NOMO-1 treated with dmso at 0.1 percent for 144 hours (cell line): Measurements from ENCODE around the gene ADGRA1.
"Not testable (repeated sequence)": the region's sequence is repeated elsewhere in the genome, so short reads cannot be mapped to it uniquely, and the experiment has no call there.

ENCODE experiments used
- DNase-seq: peaks from one replicate; lab custom pipeline; 2025; ENCODE audit not compliant: unreplicated experiment; lab: John Stamatoyannopoulos, UW

The ADGRA1 gene

DNA sequence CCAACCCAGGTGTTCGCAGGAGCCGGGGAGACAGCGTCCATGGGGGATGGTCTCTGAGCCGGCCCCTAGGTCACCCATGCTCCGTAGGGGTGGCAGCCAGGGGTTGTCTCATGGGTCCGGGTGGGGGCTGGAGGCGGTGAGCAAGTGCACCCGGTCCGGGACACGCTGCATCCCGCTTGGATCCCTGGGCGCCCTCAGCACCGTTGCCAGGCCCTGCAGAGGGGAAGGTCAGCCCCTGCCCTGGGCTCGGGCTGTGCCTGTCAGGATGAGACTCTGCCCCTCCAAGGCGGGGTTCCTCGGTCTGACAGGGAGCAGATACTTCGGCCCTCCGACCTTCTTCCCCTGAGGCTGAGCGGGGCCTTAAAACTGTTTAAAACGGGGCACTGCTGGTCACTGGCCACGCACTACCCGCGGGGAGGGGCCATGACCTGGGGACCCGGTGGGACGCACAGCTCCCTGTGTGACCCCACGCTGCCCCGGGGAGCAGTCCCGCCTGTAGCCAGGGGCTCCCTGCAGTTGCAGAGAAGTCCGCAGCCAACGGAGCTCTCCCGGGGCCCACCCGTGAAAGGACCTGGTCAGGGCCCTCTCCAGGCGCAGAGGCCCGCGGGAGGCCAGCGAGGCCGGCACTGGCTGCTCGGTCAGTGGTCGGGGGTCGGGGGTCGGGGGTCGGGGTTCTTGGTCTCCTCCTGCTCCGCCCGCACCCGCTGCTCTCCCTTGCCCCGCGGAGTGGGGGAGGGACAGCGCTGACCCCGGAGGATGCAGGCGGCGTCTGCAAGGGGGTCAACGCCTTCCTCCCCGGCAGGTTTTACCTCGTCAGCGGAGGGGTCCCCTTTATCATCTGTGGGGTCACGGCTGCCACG lies 38.9 kb downstream of the ADGRA1 start:
- no peak for DNase-seq

DNA sequence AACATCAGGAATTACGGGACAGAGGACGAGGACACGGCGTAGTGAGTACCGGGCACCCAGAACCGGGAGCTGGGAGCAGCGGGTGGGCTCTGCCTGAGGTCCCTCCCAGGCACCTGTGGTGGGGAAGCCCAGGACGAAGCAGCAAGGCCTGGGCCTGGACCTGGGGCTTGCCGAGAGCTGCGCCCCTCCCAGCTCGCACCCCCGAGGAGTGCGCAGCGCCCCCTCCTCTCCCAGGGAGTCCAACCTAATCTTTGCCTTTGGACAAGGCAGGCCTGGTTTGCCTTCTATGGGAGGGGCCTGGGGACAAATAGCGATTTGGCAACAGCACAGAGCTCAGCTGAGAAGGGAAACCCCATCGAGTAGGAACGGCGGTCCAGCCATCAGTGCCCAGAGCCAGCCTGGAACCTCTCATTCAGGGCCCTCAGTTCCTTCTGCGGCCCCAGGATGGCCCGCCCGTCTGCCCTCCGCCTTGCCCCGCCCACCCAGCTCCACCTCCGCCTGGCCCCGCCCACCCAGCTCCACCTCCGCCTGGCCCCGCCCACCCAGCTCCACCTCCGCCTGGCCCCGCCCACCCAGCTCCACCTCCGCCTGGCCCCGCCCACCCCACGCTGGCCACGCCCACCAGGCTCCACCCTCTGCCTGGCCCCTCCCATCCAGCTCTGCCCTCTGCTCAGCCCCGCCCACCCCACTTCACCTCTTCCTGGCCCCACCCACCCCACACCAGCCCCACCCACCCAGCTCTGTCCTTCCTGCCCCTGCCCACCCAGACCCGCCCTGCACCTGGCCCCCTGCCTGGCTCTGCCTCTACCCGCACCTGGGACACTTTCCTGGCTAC lies 39.8 kb downstream of the ADGRA1 start:
- no peak for DNase-seq

- no peak for DNase-seq
These were observed 40.7 kb downstream of the ADGRA1 start for GRCh38 chr10:133128126-133129070.

- no peak for DNase-seq
These were observed 41.5 kb downstream of the ADGRA1 start for GRCh38 chr10:133129071-133129858.

DNA sequence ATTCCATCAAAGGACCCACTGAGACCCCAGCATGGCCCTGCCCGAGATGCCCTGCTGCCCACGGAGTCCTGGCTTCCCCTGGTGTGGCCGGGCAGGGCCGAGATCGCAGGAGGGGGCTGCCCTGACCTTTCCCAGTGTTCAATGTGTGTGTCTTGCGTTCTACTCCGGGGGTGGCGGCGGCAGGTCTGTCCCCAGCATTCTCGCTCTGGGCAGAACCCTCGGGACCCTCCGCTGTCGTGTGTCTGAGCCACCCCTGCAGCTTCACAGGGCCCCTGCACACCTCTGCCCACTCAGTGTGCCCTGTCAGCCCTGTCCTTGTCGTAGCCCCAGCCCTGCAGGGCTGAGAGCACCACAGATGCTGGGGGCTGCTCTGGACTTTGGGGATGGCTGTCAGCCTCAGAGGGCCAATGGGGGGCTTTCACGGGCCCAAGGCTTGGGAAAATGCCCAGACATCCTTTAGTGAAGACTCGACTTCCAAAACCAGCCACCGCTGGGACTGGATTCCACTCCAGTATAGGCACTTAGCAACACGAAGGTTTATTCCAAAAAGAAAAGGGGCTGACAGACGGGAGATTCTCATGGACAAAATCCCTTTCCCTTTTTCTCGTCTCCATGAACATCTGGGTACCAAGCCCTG lies 42.3 kb downstream of the ADGRA1 start:
- no peak for DNase-seq

DNA sequence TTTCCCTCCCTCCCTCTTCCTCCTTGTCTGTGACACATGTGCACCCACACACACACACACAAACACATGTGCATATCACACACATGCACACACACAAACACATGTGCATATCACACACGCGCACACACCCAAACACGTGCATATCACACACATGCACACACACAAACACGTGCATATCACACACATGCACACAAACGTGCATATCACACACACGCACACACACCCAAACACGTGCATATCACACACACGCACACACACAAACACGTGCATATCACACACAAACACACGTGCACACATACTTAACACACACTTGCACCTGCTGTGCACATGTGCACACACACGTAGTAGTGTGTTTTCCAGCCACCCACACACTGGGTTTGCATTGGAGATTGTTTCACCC lies 42.9 kb downstream of the ADGRA1 start:
- no peak for DNase-seq

DNA sequence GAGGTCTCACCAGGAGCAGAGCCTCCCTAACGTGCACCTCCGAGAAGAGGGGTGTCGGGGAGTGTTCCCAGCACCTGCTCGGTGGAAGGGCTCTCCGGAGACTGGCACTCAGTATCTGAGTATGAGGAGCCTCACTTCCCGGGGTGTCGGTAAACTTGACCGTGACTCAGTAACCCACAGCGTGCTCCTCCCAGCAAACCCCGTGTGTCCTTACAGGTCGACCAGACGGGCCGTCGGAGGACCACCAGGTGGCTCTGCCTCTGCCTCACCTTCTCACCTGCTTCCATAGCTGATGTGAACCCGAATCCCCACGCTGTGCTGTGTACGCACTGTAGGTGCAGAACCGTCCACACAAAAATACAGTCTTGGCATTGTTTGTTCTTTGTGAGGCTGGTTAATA lies 43.3 kb downstream of the ADGRA1 start:
- no peak for DNase-seq

DNA sequence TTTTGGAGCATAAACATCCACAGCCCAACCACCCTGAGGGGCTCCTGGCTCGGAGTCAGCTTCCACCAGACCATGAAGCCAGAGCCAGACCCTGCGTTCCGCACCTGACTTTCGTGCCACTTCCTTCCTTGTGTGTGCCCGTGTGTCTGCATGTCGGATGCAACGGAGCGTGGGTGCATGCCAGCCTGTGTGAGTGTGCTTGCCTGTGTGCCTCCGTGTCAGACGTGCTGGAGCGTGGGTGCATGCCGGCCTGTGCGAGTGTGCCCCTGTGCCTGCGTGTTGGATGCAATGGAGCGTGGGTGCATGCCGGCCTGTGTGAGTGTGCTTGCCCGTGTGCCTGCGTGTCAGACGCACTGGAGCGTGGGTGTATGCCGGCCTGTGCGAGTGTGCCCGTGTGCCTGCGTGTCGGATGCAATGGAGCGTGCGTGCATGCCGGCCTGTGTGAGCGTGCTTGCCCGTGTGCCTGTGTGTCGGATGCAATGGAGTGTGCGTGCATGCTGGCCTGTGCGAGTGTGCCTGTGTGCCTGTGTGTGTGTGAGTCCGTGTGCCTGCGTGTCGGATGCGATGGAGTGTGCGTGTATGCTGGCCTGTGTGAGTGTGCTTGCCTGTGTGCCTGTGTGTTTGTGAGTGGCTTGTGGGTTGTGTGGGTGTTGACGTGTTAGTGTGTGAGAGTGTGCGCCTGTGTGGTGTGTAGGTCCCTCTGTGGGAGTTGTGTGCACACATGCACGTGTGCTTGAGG lies 44.2 kb downstream of the ADGRA1 start:
- DNase-seq = no peak

- no peak for DNase-seq
These were observed 45.0 kb downstream of the ADGRA1 start for GRCh38 chr10:133132473-133133291.

DNA sequence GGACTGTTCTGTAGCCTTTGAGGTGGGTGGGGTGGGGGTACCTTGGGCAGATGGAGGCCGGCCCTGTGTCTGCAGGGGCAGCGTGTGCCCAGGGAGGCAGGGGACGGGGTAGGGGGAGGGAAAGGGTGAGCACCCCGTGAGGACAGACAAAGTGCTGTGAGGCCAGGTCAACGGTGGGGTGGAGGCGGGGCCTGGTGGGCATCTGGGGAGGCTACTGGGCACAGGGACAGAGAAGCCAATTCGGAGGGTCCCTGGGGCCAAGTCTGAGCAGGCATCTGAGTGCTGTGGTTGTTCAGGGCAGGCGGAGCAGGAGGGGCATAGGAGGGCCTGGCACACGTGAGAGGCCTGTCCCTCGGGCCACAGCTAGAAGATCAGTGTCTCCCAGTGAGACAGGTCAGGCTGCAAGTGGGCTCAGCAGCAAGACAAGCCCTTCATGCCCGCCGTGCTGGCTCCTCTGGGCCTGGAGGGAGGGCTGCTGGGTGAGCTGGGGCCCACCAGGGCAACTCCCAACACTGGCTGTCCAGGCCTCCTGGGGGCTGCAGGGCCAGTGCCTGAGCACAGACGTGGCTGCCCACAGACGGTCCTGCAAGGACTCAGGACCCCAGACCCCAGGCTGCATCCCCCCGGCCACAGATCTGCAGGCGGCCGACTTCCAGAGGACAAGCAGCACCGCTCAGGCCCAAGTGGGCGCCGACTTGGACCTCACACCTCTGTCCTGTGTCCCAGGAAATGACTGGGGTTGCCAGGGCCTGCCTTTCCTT lies 45.9 kb downstream of the ADGRA1 start:
- DNase-seq = no peak

GRCh38 chr10:133134411-133135115 lies 46.8 kb downstream of the ADGRA1 start:
- DNase-seq = no peak

DNA sequence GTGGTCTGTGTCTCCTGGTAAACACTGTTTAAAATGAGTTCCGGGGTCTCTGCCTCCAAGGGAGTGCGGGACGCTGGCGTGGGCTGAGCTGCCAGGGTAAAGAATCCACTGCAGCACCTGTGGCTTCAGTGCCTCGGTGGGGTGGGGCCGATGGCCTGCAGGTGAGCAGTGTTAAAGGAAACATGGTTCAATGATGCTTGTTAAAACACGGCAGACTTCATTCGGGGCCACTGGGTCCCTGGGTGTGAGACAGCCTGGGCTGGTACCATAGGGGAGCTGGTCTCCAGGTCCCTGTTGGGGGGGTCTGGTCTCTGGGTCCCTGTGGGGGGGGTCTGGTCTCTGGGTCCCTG lies 47.4 kb downstream of the ADGRA1 start:
- no peak for DNase-seq

DNA sequence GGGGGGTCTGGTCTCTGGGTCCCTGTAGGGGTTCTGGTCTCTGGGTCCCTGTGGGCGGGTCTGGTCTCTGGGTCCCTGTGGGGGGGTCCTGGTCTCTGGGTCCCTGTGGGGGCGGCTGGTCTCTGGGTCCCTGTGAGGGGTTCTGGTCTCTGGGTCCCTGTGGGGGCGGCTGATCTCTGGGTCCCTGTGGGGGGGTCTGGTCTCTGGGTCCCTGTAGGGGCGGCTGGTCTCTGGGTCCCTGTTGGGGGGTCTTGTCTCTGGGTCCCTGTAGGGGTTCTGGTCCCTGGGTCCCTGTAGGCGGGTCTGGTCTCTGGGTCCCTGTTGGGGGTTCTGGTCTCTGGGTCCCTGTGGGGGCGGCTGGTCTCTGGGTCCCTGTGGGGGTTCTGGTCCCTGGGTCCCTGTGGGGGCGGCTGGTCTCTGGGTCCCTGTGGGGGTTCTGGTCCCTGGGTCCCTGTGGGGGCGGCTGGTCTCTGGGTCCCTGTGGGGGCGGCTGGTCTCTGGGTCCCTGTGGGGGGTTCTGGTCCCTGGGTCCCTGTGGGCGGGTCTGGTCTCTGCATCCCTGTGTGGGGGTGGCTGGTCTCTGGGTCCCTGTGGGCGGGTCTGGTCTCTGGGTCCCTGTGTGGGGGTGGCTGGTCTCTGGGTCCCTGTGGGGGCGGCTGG lies 49.9 kb downstream of the ADGRA1 start:
- not testable (repeated sequence) for DNase-seq

GRCh38 chr10:133139551-133140065 lies 51.9 kb downstream of the ADGRA1 start:
- DNase-seq = no peak

DNA sequence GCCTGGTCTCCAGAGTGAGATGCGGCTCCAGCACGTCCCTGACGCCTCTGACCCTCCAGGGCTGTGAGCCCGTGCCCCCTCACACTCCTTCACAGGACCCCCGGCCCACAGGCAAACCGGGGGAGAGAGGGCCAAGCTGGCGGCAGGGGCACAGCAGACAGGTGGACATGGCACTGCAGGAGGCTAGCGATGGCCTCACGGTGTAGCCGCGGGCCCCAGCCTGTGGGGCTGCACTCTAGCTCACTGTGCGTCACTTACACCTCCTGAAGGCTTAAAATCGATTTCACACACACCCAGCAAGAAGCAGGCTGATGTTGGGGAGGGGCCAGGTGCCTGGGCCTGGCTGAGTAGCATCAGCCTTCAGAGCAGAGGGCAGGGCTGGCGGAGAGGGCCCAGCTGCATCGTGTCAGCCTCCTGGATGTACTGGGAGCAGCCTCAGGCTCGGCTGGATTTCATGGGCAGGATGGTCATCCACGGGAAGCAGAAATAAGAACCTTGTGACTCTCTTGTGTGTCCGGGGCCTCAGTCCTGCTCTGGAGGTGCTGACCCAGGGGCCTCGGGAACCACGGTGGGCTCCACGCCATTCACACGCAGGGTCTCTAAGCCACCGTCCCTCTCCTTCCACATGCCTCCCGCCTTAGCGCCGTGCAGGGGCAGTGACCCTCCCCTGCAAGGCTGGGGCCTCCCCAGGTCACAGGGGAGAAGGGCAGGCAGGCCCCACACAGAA lies 52.9 kb downstream of the ADGRA1 start:
- no peak for DNase-seq
